MM.1S (cell line): ENCODE measurements around the gene TCN2.

ENCODE experiments used
- CTCF ChIP-seq: fragments of 300-600 bp; sonication (generic); IDR thresholded peaks from 2 replicates; pipeline ENCODE4 v1.5.1; 2016; ENCODE audit warnings: antibody characterized with exemption, low read length, mixed read lengths
- EZH2 ChIP-seq: fragments of 300-600 bp; sonication (generic); optimal IDR thresholded peaks from 2 replicates; pipeline ENCODE3; 2017; ENCODE audit warnings: low read depth, mild to moderate bottlenecking, antibody characterized with exemption, low read length, mixed read lengths

DNA sequence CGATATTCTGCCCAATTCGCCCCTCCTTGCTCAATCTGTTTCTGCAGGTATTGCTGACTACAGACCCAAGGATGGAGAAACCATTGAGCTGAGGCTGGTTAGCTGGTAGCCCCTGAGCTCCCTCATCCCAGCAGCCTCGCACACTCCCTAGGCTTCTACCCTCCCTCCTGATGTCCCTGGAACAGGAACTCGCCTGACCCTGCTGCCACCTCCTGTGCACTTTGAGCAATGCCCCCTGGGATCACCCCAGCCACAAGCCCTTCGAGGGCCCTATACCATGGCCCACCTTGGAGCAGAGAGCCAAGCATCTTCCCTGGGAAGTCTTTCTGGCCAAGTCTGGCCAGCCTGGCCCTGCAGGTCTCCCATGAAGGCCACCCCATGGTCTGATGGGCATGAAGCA is 19.4 kb downstream of the TCN2 start:
- TF ChIP-seq EZH2 = no peak
- TF ChIP-seq CTCF = no peak
